HG03457 (cell line): ENCODE measurements around the gene A4GALT.
"Not testable (repeated sequence)": the region's sequence is repeated elsewhere in the genome, so short reads cannot be mapped to it uniquely, and the experiment has no call there.

Source experiments
- ATAC-seq: cut with Tn5 transposase; IDR thresholded peaks from one replicate; pipeline ENCODE4 v1.9.1; 2021; ENCODE audit warnings: moderate number of reproducible peaks; ENCODE audit not compliant: unreplicated experiment

The A4GALT gene

GRCh38 chr22:42742940-42743339, 22.3 kb upstream of the A4GALT start:
- ATAC-seq: no peak

- ATAC-seq: not testable (repeated sequence)
Observed at GRCh38 chr22:42740320-42740719, 19.6 kb upstream of the A4GALT start.

GRCh38 chr22:42734406-42734805, 13.7 kb upstream of the A4GALT start:
- ATAC-seq: no peak

- not testable (repeated sequence) for ATAC-seq
Observed at GRCh38 chr22:42733394-42733793, 12.7 kb upstream of the A4GALT start.

GRCh38 chr22:42732081-42732480, 11.4 kb upstream of the A4GALT start:
- ATAC-seq: no peak

DNA sequence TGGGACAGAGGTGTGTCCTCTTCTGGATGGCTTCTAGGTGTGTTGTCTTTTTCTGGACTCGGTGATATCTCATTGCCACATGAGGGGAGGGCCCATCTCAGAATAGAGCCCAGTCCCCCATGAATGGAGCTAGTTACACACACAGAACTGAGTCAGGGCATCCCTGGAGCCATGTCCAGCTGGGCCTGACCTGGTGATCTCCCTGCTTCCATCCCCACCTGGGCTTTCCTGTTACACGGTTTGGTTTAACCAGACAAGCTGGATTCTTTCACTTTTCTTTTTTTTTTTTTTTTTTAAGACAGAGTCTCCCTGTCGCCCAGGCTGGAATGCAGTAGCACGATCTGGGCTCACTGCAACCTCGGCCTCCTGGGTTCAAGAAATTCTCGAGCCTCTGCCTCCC, 6.1 kb upstream of the A4GALT start:
- ATAC-seq: no peak

- no peak for ATAC-seq
Observed at GRCh38 chr22:42725606-42726355, 5.1 kb upstream of the A4GALT start.

DNA sequence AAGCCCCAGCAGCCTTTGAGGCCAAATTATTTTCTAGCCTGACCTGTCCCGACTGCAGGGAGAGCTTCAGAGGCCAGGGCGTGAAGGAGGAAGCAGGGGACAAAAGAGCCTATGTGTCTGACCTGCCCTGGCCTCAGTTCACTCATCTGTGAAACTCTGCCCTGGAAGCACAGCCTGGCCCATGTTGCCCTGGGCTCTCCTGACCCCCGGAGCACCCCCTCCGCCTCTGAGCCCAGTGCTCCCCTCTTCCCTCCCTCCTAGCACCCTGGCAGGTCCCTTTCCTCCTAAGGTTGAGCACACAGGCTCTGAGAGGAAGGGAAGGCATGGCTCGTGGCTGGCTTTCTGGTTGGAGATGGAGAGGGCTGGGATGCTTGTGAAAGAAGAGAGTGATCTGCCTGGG, 3.4 kb upstream of the A4GALT start:
- ATAC-seq: no peak

- ATAC-seq: no peak
Observed at GRCh38 chr22:42721045-42721434, 370 bp upstream of the A4GALT start.

DNA sequence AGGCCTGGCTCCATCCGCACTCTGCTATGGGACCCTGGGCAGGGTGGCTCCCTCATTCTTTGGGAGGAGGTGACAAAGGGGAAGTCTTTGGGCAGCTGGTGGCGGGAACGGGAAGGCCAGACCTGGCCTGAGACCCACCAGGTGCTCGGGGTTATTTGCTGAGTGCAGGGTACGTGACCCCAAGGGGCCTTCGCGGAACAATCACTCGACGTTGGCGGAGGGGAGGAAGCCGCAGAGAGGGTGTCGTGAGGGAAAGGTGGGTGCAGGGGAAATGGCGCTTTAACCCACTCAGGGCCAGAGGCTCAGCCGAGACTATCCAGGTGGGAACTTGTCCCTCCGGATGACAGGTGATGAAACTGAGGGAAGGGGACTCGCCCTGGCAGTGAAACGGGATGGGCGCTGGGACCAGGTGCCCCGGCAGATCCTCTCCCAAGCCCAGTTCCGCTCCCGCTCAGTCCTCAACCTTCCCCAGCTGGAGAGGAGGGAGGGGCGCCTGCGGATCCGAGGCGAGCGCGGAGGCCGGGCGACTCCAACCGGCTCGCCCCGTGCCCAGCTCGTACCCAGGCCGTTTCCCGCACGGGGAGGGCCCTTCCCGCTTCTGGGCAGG, 911 bp downstream of the A4GALT start:
- no peak for ATAC-seq

- no peak for ATAC-seq
Observed at GRCh38 chr22:42719133-42719532, 1.5 kb downstream of the A4GALT start.

- ATAC-seq: no peak
Observed at GRCh38 chr22:42717197-42717928, 3.3 kb downstream of the A4GALT start.

GRCh38 chr22:42716649-42717127, 4.0 kb downstream of the A4GALT start:
- peak; percentile 24 for ATAC-seq

- ATAC-seq: peak; percentile 39
Observed at GRCh38 chr22:42716221-42716620, 4.4 kb downstream of the A4GALT start.

DNA sequence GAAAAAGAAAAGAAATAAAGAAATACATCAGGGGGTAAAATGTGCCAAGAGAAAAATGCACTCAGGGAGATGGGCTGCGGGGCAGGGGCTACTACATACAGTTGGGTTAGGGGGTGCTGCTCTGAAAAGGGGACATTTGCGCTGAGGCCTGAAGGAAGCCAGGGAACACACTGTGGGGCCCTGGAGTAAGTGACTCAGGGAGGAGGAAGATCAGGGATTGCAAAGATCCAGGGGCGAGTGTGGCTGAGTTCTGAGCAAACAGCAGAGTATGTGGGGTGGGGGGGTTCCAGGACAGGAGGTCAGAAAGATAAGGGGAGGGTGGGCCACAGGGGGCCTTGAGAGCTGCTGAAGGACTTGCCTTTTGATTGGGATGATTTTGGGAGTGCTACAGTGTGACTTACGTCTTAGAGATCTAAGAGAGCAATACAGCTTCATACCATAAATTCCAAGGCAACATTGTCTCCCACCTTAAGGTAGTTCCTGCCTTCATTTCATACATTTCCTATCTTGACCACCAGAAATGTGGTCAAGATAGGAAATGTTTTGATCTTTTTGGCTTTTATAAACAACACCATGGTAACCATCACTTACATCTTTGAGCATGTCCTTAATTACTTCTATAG, 5.8 kb downstream of the A4GALT start:
- ATAC-seq: no peak

DNA sequence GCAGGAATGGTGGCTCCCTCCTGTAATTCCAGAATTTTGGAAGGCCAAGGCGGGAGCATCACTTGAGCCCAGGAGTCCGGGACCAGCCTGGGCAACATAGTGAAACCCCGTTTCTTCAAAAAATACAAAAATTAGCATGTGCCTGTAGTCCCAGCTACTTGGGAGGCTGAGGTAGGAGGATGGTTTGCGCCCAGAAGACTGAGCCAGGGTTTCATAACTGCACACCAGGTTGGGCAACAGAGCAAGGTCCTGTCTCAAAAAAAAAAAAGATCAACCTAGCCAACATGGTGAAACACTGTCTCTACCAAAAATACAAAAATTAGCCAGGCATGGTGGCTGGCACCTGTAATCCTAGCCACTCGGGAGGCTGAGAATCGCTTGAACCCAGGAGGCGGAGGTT, 6.4 kb downstream of the A4GALT start:
- no peak for ATAC-seq

- no peak for ATAC-seq
Observed at GRCh38 chr22:42711895-42712837, 8.5 kb downstream of the A4GALT start.

GRCh38 chr22:42711281-42711731, 9.4 kb downstream of the A4GALT start:
- ATAC-seq: no peak

DNA sequence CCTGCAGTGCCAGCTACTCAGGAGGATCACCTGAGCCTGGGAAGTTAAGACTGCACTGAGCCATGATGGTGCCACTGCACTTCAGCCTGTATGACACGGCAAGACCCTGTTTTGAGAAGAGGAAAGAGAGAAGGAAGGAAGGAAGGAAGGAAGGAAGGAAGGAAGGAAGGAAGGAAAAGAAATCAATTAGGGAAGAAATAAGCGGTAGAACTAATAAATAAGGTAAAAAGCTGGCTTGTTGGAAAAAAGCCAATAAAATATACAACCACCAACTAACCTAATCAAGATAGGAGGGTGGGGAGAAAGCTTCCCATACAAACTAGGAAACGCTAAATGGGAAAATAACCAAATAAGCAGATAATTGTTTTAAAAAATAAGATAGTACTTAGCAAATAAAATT, 12.3 kb downstream of the A4GALT start:
- no peak for ATAC-seq

- no peak for ATAC-seq
Observed at GRCh38 chr22:42707496-42707895, 13.2 kb downstream of the A4GALT start.
